ENCODE data around the gene LDLRAD4.

- TF ChIP-seq EZH2 (IDR thresholded peaks at IDR 0.05): no peak
- TF ChIP-seq POLR2AphosphoS5 (IDR thresholded peaks at IDR 0.05; ENCODE audit: borderline replicate concordance, low read depth, low read length): no peak
- TF ChIP-seq FOXP2 (optimal IDR thresholded peaks at IDR 0.05; ENCODE audit: control extremely low read depth, extremely low read length, insufficient read depth): no peak
Measured at GRCh38 chr18:13574761-13575160, 356.2 kb downstream of the LDLRAD4 start.

All from SK-N-MC (cell line).